GM12801 (cell line): ENCODE measurements around the gene GREM1.

Source experiments
- TF ChIP-seq, protein P1 (sequence below): IDR thresholded peaks from one replicate; pipeline ENCODE4 v1.5.1; 2011; ENCODE audit warnings: control low read depth; ENCODE audit not compliant: insufficient read length; ENCODE audit errors: extremely low read depth

GREM1 gene

DNA sequence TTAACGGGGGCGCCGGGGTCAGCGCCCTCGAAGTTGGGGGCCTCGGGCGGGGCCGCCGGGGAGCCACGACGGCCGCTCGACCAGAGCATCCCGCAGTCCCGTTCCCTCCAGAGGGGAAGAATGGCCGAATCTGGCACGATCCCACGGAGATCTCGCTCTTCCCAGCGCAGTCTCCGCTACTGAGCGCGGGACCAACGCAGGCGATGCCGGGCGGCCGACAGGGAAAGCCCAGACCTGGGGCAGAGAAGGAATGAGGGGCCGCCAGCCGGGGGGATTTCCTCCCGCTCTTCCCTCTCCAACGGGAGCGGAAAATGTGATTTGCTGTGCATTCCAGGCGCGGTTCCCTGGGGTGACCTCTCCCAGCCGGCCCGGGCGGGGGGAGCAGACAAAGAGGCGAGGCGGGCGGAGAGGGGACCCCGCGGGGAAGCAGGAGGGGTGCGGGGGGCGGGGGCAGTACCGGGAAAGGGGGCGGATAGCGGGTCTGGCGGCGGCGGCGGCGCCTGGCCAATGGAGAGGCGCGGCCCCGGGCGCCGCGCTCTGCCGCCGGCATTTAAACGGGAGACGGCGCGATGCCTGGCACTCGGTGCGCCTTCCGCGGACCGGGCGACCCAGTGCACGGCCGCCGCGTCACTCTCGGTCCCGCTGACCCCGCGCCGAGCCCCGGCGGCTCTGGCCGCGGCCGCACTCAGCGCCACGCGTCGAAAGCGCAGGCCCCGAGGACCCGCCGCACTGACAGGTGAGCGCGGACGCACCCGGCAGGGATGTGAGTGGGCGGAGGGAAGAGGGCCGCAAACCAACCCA is at the start of gene GREM1:
TSS of gene GREM1 (plus strand) at position 579 of the 801 bp plus-strand sequence. CDS start 12,687 bp downstream, outside the sequence.
- TF ChIP-seq, protein P1, sequence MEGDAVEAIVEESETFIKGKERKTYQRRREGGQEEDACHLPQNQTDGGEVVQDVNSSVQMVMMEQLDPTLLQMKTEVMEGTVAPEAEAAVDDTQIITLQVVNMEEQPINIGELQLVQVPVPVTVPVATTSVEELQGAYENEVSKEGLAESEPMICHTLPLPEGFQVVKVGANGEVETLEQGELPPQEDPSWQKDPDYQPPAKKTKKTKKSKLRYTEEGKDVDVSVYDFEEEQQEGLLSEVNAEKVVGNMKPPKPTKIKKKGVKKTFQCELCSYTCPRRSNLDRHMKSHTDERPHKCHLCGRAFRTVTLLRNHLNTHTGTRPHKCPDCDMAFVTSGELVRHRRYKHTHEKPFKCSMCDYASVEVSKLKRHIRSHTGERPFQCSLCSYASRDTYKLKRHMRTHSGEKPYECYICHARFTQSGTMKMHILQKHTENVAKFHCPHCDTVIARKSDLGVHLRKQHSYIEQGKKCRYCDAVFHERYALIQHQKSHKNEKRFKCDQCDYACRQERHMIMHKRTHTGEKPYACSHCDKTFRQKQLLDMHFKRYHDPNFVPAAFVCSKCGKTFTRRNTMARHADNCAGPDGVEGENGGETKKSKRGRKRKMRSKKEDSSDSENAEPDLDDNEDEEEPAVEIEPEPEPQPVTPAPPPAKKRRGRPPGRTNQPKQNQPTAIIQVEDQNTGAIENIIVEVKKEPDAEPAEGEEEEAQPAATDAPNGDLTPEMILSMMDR: no peak

DNA sequence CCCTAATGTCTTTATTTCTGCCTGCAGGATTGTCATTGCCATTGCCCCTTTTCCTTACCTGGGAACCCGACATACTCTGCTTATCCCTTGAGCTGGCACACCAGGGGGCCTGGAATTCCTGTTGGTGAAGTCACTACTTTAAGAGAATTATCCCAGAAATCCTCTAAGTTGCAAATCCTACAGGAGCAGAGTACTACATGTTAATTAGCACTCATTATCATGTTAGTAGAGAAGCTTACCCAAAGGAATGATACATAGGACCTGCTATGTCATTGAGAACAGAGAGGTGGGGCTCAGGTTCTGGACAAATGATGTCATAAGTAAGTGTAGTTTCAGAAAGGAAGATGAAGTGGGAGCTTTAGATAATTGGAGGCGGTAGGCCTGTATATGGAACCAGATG is 48.9 kb upstream of the GREM1 start:
- TF ChIP-seq, protein P1: no peak

DNA sequence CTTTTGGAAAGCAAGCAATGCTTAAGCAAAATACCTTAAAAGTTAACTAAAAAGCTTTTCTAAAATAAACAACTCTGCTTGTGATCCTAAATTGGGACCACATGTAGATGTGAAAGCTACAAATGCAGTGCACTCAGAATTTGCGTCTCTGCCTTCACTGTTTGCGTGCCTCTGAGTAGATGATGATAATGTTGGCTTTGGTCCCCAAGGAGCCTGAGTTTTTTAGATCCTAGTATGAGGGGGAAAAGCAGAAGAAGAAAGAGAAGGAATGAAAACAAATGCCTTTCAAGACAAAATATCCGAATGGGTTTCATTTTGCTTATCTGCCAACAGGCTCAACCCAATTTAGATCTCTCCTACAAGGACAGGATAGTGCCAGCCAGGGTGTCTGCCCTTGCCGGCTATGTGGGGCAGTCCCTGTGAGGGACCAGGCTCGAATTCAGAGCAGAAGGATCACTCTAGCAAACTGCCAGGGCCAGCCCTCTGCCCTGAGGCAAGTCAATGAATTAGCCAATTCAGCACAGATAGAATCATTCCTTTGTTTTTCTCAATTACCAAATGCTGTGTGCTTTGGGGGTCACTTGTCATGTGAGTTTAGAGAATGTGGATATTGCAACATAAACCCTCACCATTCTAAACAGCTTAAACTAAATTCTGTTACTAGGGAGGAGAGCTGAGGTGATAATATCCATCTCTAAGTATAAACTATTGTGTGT is 47.8 kb upstream of the GREM1 start:
- TF ChIP-seq, protein P1: no peak

DNA sequence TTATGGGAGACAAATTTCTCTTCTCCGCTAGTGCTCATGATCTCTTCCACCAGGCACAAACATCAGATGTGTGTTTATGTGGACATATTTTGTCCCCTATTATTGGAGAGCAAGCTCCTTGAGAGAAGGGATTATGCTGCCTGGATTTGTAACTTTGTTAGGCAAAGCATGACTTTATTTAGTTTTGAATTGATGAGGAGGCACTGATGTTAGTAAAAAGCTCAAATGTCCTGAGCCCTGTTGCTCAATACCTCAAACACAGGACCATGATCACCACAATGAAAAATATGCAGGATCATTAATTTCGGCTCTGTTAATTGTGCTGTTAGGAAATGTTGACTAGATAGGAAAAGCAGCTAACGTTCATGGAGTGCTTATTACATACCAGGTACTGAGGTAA is 47.2 kb upstream of the GREM1 start:
- TF ChIP-seq, protein P1: no peak

DNA sequence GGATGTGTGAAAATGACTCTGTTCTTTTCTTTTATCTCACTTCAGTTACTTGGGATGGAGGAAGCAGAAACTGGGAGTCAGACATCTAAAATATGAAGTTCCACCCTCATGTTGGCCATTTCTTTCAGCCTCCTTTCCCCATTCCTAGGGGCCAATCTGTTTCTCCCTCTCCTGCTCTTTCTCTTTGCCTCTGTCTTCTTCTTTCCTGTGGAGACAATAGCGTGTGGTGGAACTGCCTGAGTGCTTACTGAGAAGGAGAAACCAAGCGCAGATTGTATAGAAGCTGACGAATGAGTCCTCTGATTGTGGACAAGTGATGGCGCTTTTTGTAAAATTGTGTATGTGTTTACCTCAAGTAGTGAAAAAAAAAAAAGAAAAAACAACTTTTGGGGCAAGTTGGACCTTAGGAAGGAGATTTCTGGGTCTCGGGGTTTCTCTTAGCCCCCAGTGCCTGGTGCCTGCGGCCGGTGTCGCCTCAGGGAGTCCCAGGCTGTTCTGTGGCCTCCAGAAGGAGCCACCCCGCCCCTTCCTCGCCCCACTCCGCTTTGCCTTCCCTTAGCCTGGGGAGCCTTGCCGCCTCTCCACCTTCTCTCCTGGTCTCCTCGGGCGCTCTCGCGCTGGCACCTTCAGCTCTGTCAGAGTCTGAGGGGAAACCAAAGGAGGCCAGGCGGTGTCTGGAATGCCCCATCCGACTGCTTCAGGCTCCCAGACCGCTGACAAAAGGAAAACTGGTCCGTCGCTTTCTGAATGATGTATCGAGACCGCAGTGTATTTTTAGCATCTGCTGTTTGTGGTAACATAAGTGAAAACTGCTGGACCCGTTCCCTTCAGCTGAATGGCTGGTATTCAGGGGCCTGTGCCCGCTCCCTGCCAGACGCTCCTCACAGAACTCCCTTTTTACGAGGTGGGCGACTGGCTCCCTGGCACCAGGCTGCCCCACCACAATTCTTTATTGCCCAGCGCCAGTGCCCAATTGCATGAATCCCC is 46.2 kb upstream of the GREM1 start:
- TF ChIP-seq, protein P1: no peak

DNA sequence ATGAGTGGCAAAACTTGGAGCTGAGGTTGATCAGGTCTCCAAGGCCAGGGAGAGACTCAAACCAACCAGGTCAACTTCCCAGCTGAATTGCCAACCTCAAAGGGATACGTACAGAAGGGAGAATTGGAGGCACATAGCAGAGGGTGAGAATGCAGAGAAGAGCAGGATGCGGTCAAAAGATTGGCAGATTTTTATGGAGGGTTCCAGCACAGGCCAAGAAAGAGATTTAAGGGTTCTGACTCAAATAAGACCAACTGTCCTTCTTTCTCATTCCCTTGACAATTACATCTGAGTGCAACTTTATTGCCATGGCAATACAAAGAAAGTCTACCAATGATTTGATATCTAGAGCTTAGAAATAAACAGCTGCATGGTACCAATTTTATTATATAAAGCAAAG is 43.1 kb upstream of the GREM1 start:
- TF ChIP-seq, protein P1: no peak

DNA sequence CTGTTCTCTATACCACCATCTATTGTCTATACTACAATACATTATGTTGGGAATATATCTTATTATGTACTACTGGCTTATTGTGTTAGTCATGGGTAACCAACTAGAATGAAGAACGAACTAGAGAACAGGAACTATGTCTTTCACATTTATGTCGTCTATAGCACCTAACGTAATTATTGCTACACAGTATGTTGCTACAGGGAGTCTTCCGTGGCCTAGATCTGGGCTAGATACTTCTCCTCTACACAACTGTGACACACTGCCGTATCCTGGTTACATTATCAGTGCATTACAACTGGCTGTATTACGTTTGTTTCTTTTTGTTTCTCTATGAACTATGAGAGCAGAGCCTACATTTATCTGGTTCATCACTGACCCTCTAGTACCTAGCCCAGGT is 42.3 kb upstream of the GREM1 start:
- TF ChIP-seq, protein P1: no peak
